Vagina (tissue), 2 donors: ENCODE measurements around the gene MLXIPL.

ENCODE experiments used
- POLR2A ChIP-seq, 2 donors: fragments of 450-650 bp; IDR thresholded peaks; one replicate each; pipeline ENCODE4 v1.6.1; 2017; ENCODE audit warnings: antibody characterized with exemption in 2 of 2, mild to moderate bottlenecking in 2 of 2, moderate library complexity in 2 of 2
- POLR2AphosphoS5 ChIP-seq, 2 donors: sonication (generic); formaldehyde crosslinking; IDR thresholded peaks; one replicate each; pipeline ENCODE4 v1.9.0; 2017; ENCODE audit warnings: antibody characterized with exemption in 2 of 2, mild to moderate bottlenecking in 2 of 2, low read depth in 1 of 2; ENCODE audit not compliant: insufficient read depth in 1 of 2
- TF ChIP-seq, protein P1 (sequence below), 3 experiments: fragments of 450-650 bp in 2 of 3; fragments of 200-600 bp in 1 of 3; sonication (generic) in 1 of 3; IDR thresholded peaks; one replicate each; pipeline ENCODE4 v1.5.1; 2017 to 2019; ENCODE audit warnings: antibody characterized with exemption in 3 of 3, mild to moderate bottlenecking in 2 of 3, moderate library complexity in 2 of 3

DNA sequence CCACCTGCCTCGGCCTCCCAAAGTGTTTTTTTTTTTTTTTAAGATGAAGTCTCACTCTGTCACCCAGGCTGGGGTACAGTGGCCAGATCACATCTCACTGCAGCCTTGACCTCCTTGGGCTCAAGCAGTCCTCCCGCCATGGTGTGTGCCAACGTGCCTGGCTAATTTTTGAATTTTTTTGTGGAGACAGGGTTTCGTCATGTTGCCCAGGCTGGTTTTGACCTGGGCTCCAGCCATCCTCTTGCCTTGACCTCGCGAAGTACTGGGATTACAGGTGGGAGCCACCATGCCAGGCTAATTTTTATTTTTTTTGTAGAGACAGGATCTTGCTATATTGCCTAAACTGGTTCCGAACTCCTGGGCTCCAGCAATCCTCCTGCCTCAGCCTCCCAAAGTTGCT, 9.0 kb upstream of the MLXIPL start:
- TF ChIP-seq POLR2AphosphoS5 (IDR thresholded peaks at IDR 0.05; ENCODE audit: insufficient read depth in 1 of 2, low read depth in 1 of 2) (no peak), POLR2A (IDR thresholded peaks at IDR 0.05) (no peak)
- TF ChIP-seq, protein P1, sequence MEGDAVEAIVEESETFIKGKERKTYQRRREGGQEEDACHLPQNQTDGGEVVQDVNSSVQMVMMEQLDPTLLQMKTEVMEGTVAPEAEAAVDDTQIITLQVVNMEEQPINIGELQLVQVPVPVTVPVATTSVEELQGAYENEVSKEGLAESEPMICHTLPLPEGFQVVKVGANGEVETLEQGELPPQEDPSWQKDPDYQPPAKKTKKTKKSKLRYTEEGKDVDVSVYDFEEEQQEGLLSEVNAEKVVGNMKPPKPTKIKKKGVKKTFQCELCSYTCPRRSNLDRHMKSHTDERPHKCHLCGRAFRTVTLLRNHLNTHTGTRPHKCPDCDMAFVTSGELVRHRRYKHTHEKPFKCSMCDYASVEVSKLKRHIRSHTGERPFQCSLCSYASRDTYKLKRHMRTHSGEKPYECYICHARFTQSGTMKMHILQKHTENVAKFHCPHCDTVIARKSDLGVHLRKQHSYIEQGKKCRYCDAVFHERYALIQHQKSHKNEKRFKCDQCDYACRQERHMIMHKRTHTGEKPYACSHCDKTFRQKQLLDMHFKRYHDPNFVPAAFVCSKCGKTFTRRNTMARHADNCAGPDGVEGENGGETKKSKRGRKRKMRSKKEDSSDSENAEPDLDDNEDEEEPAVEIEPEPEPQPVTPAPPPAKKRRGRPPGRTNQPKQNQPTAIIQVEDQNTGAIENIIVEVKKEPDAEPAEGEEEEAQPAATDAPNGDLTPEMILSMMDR (IDR thresholded peaks at IDR 0.05) = no peak
